Measurements from ENCODE around the gene PDE7B.
A peak's percentile ranks its signal among the peaks of the same experiment; 100 is the strongest.

Gene PDE7B

DNA sequence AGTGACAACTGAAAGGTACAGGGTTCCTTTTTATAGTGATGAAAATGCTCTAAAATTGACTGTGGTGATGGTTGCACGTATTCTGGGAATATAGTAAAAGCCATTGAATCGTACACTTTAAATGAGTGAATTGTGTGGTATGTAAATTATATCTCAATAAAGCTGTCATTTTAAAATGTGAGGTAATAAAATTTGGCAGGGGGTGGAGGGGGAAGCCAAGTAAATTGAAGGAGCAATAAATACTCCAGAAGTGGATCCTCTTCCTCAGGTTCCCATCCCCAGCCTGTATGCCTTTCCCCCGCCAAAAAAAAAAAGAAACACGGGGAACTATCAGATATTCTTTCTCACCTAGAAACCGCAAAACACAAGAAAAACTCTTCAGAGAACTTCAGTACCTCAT lies 237.2 kb downstream of the PDE7B start (continued):
- TF ChIP-seq, protein P1, sequence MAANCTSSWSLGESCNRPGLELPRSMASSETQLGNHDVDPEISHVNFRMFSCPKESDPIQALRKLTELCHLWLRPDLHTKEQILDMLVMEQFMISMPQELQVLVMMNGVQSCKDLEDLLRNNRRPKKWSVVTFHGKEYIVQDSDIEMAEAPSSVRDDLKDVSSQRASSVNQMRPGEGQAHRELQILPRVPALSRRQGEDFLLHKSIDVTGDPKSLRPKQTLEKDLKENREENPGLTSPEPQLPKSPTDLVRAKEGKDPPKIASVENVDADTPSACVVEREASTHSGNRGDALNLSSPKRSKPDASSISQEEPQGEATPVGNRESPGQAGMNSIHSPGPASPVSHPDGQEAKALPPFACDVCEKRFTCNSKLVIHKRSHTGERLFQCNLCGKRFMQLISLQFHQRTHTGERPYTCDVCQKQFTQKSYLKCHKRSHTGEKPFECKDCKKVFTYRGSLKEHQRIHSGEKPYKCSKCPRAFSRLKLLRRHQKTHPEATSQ (tag by site-specific recombination; IDR thresholded peaks at IDR 0.05), result no peak
- TF ChIP-seq, protein P2, sequence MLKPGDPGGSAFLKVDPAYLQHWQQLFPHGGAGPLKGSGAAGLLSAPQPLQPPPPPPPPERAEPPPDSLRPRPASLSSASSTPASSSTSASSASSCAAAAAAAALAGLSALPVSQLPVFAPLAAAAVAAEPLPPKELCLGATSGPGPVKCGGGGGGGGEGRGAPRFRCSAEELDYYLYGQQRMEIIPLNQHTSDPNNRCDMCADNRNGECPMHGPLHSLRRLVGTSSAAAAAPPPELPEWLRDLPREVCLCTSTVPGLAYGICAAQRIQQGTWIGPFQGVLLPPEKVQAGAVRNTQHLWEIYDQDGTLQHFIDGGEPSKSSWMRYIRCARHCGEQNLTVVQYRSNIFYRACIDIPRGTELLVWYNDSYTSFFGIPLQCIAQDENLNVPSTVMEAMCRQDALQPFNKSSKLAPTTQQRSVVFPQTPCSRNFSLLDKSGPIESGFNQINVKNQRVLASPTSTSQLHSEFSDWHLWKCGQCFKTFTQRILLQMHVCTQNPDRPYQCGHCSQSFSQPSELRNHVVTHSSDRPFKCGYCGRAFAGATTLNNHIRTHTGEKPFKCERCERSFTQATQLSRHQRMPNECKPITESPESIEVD (tag by site-specific recombination; IDR thresholded peaks at IDR 0.05), result peak; percentile 71
- TF ChIP-seq ZNF561 (tag by site-specific recombination; IDR thresholded peaks at IDR 0.05; ENCODE audit: borderline replicate concordance) (0 out of 2 replicates have a peak, but pooled peaks have one; percentile 58), ZBTB7A (tag by site-specific recombination; IDR thresholded peaks at IDR 0.05; ENCODE audit: low read depth) (no peak), ZNF426 (tag by site-specific recombination; IDR thresholded peaks at IDR 0.05) (no peak), ZNF335 (tag by site-specific recombination; conservative IDR thresholded peaks at IDR 0.05) (0 out of 2 replicates have a peak, but pooled peaks have one; percentile 19), ZXDB (tag by site-specific recombination; IDR thresholded peaks at IDR 0.05) (0 out of 2 replicates have a peak, but pooled peaks have one; percentile 31), EGR2 (tag by site-specific recombination; IDR thresholded peaks at IDR 0.05; ENCODE audit: low read depth) (0 out of 2 replicates have a peak, but pooled peaks have one; percentile 35), IKZF3 (tag by site-specific recombination; IDR thresholded peaks at IDR 0.05) (peak; percentile 51; the same call in 1 of the 2 replicates), ZNF610 (tag by site-specific recombination; IDR thresholded peaks at IDR 0.05; ENCODE audit: borderline replicate concordance) (0 out of 2 replicates have a peak, but pooled peaks have one; percentile 20), ZNF664 (tag by site-specific recombination; IDR thresholded peaks at IDR 0.05) (peak; percentile 90), ZNF274 (IDR thresholded peaks at IDR 0.05; ENCODE audit: low read length) (no peak), ZNF274 (tag by site-specific recombination; IDR thresholded peaks at IDR 0.05; ENCODE audit: borderline replicate concordance) (no peak), ZNF391 (tag by site-specific recombination; IDR thresholded peaks at IDR 0.05; ENCODE audit: borderline replicate concordance, low read depth) (no peak)
- TF ChIP-seq, protein P3, sequence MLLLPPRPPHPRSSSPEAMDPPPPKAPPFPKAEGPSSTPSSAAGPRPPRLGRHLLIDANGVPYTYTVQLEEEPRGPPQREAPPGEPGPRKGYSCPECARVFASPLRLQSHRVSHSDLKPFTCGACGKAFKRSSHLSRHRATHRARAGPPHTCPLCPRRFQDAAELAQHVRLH (tag by site-specific recombination; IDR thresholded peaks at IDR 0.05), result peak; percentile 82
- TF ChIP-seq, protein P4, sequence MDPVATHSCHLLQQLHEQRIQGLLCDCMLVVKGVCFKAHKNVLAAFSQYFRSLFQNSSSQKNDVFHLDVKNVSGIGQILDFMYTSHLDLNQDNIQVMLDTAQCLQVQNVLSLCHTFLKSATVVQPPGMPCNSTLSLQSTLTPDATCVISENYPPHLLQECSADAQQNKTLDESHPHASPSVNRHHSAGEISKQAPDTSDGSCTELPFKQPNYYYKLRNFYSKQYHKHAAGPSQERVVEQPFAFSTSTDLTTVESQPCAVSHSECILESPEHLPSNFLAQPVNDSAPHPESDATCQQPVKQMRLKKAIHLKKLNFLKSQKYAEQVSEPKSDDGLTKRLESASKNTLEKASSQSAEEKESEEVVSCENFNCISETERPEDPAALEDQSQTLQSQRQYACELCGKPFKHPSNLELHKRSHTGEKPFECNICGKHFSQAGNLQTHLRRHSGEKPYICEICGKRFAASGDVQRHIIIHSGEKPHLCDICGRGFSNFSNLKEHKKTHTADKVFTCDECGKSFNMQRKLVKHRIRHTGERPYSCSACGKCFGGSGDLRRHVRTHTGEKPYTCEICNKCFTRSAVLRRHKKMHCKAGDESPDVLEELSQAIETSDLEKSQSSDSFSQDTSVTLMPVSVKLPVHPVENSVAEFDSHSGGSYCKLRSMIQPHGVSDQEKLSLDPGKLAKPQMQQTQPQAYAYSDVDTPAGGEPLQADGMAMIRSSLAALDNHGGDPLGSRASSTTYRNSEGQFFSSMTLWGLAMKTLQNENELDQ (tag by site-specific recombination; IDR thresholded peaks at IDR 0.05; ENCODE audit: low read depth), result no peak
- TF ChIP-seq, protein P5, sequence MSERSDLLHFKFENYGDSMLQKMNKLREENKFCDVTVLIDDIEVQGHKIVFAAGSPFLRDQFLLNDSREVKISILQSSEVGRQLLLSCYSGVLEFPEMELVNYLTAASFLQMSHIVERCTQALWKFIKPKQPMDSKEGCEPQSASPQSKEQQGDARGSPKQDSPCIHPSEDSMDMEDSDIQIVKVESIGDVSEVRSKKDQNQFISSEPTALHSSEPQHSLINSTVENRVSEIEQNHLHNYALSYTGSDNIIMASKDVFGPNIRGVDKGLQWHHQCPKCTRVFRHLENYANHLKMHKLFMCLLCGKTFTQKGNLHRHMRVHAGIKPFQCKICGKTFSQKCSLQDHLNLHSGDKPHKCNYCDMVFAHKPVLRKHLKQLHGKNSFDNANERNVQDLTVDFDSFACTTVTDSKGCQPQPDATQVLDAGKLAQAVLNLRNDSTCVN (tag by site-specific recombination; optimal IDR thresholded peaks at IDR 0.05), result no peak
- TF ChIP-seq, protein P6, sequence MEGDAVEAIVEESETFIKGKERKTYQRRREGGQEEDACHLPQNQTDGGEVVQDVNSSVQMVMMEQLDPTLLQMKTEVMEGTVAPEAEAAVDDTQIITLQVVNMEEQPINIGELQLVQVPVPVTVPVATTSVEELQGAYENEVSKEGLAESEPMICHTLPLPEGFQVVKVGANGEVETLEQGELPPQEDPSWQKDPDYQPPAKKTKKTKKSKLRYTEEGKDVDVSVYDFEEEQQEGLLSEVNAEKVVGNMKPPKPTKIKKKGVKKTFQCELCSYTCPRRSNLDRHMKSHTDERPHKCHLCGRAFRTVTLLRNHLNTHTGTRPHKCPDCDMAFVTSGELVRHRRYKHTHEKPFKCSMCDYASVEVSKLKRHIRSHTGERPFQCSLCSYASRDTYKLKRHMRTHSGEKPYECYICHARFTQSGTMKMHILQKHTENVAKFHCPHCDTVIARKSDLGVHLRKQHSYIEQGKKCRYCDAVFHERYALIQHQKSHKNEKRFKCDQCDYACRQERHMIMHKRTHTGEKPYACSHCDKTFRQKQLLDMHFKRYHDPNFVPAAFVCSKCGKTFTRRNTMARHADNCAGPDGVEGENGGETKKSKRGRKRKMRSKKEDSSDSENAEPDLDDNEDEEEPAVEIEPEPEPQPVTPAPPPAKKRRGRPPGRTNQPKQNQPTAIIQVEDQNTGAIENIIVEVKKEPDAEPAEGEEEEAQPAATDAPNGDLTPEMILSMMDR (tag by site-specific recombination; IDR thresholded peaks at IDR 0.05), result no peak
- TF ChIP-seq, protein P7, sequence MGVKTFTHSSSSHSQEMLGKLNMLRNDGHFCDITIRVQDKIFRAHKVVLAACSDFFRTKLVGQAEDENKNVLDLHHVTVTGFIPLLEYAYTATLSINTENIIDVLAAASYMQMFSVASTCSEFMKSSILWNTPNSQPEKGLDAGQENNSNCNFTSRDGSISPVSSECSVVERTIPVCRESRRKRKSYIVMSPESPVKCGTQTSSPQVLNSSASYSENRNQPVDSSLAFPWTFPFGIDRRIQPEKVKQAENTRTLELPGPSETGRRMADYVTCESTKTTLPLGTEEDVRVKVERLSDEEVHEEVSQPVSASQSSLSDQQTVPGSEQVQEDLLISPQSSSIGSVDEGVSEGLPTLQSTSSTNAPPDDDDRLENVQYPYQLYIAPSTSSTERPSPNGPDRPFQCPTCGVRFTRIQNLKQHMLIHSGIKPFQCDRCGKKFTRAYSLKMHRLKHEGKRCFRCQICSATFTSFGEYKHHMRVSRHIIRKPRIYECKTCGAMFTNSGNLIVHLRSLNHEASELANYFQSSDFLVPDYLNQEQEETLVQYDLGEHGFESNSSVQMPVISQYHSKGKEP (tag by site-specific recombination; IDR thresholded peaks at IDR 0.05), result peak; percentile 68; the same call in 1 of the 2 replicates

Measured in HEK293 (cell line).